ENCODE data around the gene CRADD. TPM values are rescaled to one million over a fixed set of nuclear protein-coding genes. Genes with fewer than 3 reads are reported as not detected.
A peak's percentile ranks its signal among the peaks of the same experiment; 100 is the strongest.

The CRADD gene
- total RNA-seq, 1 experiment from 2014 or later: 18.3 TPM

DNA sequence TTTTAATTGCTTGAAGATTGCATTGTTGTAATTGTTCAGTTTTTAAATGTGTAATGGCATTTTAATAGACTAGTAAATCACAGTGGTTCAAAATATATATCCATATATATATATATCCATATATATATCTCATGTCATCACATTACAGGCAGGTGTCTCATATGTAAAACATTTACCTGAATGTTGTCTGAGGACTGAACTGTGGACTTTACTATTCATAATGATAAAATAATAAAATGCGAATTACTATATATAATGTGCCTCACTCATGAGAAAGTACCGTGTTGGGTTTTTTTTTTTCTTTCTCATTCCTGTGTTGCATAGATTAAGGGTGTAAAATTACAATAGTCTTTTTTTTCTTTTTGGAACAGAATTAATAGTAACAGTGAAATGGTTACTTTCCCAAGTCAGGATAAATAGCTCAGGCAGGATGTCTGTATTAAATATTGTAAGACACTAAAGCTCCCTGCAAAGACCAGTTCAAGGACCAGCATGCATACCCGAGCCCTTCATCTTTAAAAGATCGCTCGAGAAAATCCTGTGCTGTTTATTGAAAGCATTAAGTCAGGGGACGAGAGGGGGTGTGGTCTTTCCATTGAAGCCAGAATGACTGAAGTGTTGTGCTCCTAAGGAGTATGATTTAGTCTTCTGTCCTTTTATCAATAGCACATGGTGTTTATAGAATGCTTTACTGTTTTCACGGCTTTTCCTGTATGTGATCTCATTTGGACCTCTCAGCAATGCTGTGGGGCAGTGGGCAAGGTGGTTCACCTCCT lies 173.5 kb downstream of the CRADD start:
- Histone ChIP-seq H3K79me2 (ENCODE audit: low read length) (no peaks in the 10 kb centered on the region), H3K4me3 (ENCODE audit: low read length) (no peak overlapping the region), H3K9me3 (ENCODE audit: low read length) (no peaks in the 10 kb centered on the region), H3K36me3 (ENCODE audit: insufficient read depth, low read length) (no peaks in the 10 kb centered on the region), H3K9me2 (replicated peaks; ENCODE audit: insufficient read depth, low read length) (no peaks in the 10 kb centered on the region), H3K4me1 (ENCODE audit: low read length) (peaks cover 19% of the 10 kb centered on the region), H3K9ac (ENCODE audit: low read length) (no peak overlapping the region), H3K4me2 (ENCODE audit: low read depth, low read length, poor library complexity, severe bottlenecking) (no peak overlapping the region), H2AFZ (ENCODE audit: low read length) (no peak overlapping the region), H3K27ac (ENCODE audit: low read length) (no peak overlapping the region), H3K27me3 (ENCODE audit: low read length) (no peaks in the 10 kb centered on the region), H4K20me1 (ENCODE audit: insufficient read depth, low read depth, low read length) (no peaks in the 10 kb centered on the region)
- no peak for DNase-seq

DNA sequence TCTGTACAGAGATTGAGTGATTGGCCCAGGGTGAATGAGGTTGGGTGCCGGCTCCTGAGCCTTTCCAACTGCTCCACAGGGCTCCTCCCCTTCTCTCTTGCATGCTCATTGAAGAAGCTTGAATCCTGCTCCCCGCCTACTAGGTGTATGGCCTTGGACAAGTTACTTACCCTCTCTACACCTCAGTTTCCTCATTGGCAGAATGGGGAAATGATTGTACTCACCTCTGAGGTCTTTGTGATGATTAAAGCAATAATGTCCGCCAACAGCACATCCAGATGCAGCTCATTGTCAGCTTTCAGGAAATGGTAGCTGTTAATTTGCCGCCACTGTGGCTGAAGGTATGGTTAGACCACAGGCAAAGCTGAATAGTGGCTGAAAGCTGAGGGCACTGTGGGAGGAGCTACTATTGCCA lies 174.1 kb downstream of the CRADD start:
- Histone ChIP-seq H3K27ac (ENCODE audit: low read length) (no peak overlapping the region), H3K9ac (ENCODE audit: low read length) (no peak overlapping the region), H3K4me3 (ENCODE audit: low read length) (no peak overlapping the region), H3K79me2 (ENCODE audit: low read length) (no peaks in the 10 kb centered on the region), H4K20me1 (ENCODE audit: insufficient read depth, low read depth, low read length) (no peaks in the 10 kb centered on the region), H2AFZ (ENCODE audit: low read length) (no peak overlapping the region), H3K4me1 (ENCODE audit: low read length) (peaks cover 21% of the 10 kb centered on the region), H3K9me2 (replicated peaks; ENCODE audit: insufficient read depth, low read length) (no peaks in the 10 kb centered on the region), H3K36me3 (ENCODE audit: insufficient read depth, low read length) (no peaks in the 10 kb centered on the region), H3K9me3 (ENCODE audit: low read length) (no peaks in the 10 kb centered on the region), H3K27me3 (ENCODE audit: low read length) (no peaks in the 10 kb centered on the region), H3K4me2 (ENCODE audit: low read depth, low read length, poor library complexity, severe bottlenecking) (no peak overlapping the region)
- DNase-seq: no peak

DNA sequence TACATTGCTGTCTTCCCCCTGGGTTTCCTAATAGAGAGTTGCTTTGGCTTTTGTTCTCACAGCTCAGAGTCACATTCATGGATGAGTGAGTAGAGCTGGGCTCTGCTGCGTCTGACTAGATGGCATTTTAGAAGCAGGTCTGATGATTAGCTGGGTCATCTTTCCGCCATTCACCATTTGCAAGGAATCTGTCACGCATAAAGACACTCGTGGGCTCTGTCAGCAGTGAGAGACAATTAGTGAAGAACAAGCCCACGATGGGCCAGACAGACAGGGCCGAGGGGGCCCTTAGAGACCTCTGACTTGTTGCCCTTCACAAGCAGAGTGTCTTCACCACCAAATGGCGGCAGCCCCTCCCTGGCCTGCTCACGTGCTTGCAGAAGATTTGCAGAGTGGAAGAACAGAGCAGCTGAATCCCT lies 175.0 kb downstream of the CRADD start:
- Histone ChIP-seq H3K36me3 (ENCODE audit: insufficient read depth, low read length) (no peaks in the 10 kb centered on the region), H3K9ac (ENCODE audit: low read length) (no peak overlapping the region), H3K27me3 (ENCODE audit: low read length) (no peaks in the 10 kb centered on the region), H3K27ac (ENCODE audit: low read length) (no peak overlapping the region), H3K4me1 (ENCODE audit: low read length) (peaks cover 30% of the 10 kb centered on the region), H3K79me2 (ENCODE audit: low read length) (no peaks in the 10 kb centered on the region), H3K9me3 (ENCODE audit: low read length) (no peaks in the 10 kb centered on the region), H2AFZ (ENCODE audit: low read length) (no peak overlapping the region), H4K20me1 (ENCODE audit: insufficient read depth, low read depth, low read length) (no peaks in the 10 kb centered on the region), H3K4me2 (ENCODE audit: low read depth, low read length, poor library complexity, severe bottlenecking) (no peak overlapping the region), H3K4me3 (ENCODE audit: low read length) (no peak overlapping the region), H3K9me2 (replicated peaks; ENCODE audit: insufficient read depth, low read length) (no peaks in the 10 kb centered on the region)
- DNase-seq: no peak

DNA sequence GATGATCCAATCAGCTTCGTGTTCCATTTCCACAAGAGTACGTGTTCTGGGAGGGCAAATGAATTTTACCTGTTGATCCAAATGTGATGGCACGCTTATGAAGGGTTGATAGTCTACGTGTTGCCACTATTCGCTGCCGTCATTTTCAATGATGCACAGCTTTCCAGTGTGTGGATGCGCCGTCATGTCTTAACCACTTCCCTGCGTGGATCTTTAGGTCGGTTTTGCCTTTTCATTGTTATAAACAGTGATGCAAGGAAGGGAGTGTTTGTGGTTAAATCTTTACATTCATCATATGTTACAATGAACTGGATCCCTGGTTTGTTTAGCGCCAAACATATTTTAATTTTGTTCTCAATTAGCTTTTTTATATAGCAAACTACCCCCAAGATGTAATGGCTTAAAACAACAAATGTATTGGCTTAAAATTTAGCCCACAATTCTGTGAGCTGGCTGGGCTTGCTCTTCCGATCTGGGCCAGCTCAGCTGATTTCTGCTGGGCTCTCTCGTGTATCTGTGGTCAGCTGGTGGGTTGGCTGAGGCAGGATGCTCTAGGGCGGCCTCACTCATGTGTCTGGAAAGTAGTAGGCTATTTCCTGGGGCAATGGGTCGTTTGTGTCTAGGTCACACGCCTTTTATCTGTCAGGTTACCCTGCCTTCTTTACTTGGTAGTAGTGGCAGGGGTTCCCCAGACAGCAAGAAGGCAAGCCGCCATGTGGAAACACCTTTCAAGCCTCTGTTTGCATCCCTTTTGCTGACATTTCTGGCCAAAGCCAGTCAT lies 176.7 kb downstream of the CRADD start:
- H3K9me3 ChIP-seq (ENCODE audit: low read length): no peaks in the 10 kb centered on the region
- H3K27ac ChIP-seq (ENCODE audit: low read length): no peak overlapping the region
- no peaks in the 10 kb centered on the region for H3K79me2 ChIP-seq (ENCODE audit: low read length)
- peaks cover 21% of the 10 kb centered on the region for H3K4me1 ChIP-seq (ENCODE audit: low read length)
- H2AFZ ChIP-seq (ENCODE audit: low read length): no peak overlapping the region
- no peaks in the 10 kb centered on the region for H4K20me1 ChIP-seq (ENCODE audit: insufficient read depth, low read depth, low read length)
- H3K9ac ChIP-seq (ENCODE audit: low read length): no peak overlapping the region
- H3K27me3 ChIP-seq (ENCODE audit: low read length): no peaks in the 10 kb centered on the region
- no peak for DNase-seq
- H3K4me2 ChIP-seq (ENCODE audit: low read depth, low read length, poor library complexity, severe bottlenecking): no peak overlapping the region
- no peaks in the 10 kb centered on the region for H3K9me2 ChIP-seq (replicated peaks; ENCODE audit: insufficient read depth, low read length)
- no peak overlapping the region for H3K4me3 ChIP-seq (ENCODE audit: low read length)
- no peaks in the 10 kb centered on the region for H3K36me3 ChIP-seq (ENCODE audit: insufficient read depth, low read length)

DNA sequence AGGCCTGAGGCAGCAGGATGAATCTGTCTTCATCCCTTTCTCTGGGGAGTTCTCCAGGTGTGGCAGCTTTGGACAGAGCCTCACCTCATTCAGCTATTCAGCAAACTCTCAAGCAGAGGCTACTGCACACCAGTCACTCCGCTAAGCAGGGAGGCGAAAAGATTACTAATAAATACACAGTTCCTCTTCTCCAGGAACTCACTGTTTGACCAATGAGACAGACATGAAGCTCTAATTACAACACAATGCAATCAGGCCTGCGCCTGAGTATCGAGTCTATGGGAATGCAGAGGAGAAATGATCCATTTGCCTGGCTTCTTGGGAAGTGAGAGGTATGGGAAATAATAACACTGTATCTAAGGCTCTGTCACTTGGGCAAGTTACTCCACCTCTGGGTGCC lies 178.1 kb downstream of the CRADD start:
- no peak overlapping the region for H3K4me3 ChIP-seq (ENCODE audit: low read length)
- DNase-seq: no peak

DNA sequence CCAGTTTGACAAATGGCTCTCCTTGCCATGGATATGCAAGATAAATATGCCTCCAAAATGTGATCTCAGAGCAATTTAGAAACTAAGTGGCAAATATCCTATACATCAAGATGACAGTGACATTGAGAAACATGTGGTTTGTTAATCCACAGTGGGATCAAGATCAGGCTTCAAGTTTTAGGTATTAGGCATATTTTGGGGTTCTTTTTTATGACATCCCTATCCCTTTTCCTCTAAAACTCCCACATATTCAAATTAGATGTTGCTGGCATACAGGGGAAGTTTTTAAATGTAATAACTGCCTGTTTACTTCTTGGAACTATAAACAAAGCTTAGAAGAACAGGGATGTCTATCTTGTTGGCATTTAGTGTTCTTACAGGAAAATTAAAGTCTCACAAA lies 179.4 kb downstream of the CRADD start:
- Histone ChIP-seq H3K4me1 (ENCODE audit: low read length) (peaks cover 18% of the 10 kb centered on the region), H3K79me2 (ENCODE audit: low read length) (no peaks in the 10 kb centered on the region), H4K20me1 (ENCODE audit: insufficient read depth, low read depth, low read length) (no peaks in the 10 kb centered on the region), H2AFZ (ENCODE audit: low read length) (no peak overlapping the region), H3K4me3 (ENCODE audit: low read length) (no peak overlapping the region), H3K27ac (ENCODE audit: low read length) (no peak overlapping the region), H3K4me2 (ENCODE audit: low read depth, low read length, poor library complexity, severe bottlenecking) (peak overlapping the region; percentile 20), H3K9me3 (ENCODE audit: low read length) (no peaks in the 10 kb centered on the region), H3K27me3 (ENCODE audit: low read length) (no peaks in the 10 kb centered on the region), H3K9ac (ENCODE audit: low read length) (no peak overlapping the region), H3K36me3 (ENCODE audit: insufficient read depth, low read length) (no peaks in the 10 kb centered on the region), H3K9me2 (replicated peaks; ENCODE audit: insufficient read depth, low read length) (no peaks in the 10 kb centered on the region)
- no peak for DNase-seq

More for the DNA sequence above, 178.1 kb downstream of the CRADD start:
- H3K79me2 ChIP-seq (ENCODE audit: low read length): no peaks in the 10 kb centered on the region
- no peak overlapping the region for H2AFZ ChIP-seq (ENCODE audit: low read length)
- no peaks in the 10 kb centered on the region for H4K20me1 ChIP-seq (ENCODE audit: insufficient read depth, low read depth, low read length)
- no peaks in the 10 kb centered on the region for H3K27me3 ChIP-seq (ENCODE audit: low read length)
- H3K4me2 ChIP-seq (ENCODE audit: low read depth, low read length, poor library complexity, severe bottlenecking): no peak overlapping the region
- H3K9me3 ChIP-seq (ENCODE audit: low read length): no peaks in the 10 kb centered on the region
- H3K9me2 ChIP-seq (replicated peaks; ENCODE audit: insufficient read depth, low read length): no peaks in the 10 kb centered on the region
- no peaks in the 10 kb centered on the region for H3K36me3 ChIP-seq (ENCODE audit: insufficient read depth, low read length)
- no peak overlapping the region for H3K9ac ChIP-seq (ENCODE audit: low read length)
- H3K4me1 ChIP-seq (ENCODE audit: low read length): peaks cover 18% of the 10 kb centered on the region
- H3K27ac ChIP-seq (ENCODE audit: low read length): no peak overlapping the region

DNA sequence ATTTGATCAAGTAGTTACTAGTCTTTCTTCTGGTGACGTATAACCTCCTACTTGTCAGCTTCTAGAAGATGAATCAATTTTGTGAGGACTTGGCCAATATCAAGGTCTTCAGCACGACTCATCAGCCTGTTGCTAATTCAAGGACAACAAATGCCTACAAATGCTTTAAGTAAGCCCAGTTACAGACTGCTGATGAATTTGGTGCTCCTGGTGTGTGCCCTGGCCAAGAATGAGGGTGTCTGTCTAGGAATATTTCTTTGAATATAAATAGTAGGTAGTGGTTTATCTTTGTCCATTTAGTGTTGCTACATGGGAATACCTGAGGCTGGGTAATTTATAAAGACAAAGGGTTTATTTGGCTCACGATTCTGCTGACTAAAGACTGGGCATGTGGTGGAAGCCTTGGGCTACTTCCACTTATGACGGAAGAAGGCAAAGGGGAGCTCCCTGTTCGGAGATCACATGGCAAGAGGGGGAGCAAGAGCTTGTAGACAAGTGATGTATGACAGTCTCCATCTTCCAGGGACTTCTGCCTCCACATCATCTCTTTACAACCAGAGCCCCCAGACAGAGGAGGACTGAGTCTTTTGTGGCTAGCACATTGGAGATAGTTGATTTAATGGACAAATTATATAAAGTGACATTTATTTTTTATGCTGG lies 180.2 kb downstream of the CRADD start:
- H3K4me1 ChIP-seq (ENCODE audit: low read length): peaks cover 18% of the 10 kb centered on the region
- no peaks in the 10 kb centered on the region for H3K9me3 ChIP-seq (ENCODE audit: low read length)
- no peak overlapping the region for H3K4me3 ChIP-seq (ENCODE audit: low read length)
- no peaks in the 10 kb centered on the region for H3K79me2 ChIP-seq (ENCODE audit: low read length)
- H3K9me2 ChIP-seq (replicated peaks; ENCODE audit: insufficient read depth, low read length): no peaks in the 10 kb centered on the region
- no peak overlapping the region for H3K27ac ChIP-seq (ENCODE audit: low read length)
- no peaks in the 10 kb centered on the region for H4K20me1 ChIP-seq (ENCODE audit: insufficient read depth, low read depth, low read length)
- H2AFZ ChIP-seq (ENCODE audit: low read length): no peak overlapping the region
- no peak overlapping the region for H3K9ac ChIP-seq (ENCODE audit: low read length)
- no peak overlapping the region for H3K4me2 ChIP-seq (ENCODE audit: low read depth, low read length, poor library complexity, severe bottlenecking)
- H3K27me3 ChIP-seq (ENCODE audit: low read length): no peaks in the 10 kb centered on the region
- DNase-seq: no peak
- H3K36me3 ChIP-seq (ENCODE audit: insufficient read depth, low read length): no peaks in the 10 kb centered on the region

DNA sequence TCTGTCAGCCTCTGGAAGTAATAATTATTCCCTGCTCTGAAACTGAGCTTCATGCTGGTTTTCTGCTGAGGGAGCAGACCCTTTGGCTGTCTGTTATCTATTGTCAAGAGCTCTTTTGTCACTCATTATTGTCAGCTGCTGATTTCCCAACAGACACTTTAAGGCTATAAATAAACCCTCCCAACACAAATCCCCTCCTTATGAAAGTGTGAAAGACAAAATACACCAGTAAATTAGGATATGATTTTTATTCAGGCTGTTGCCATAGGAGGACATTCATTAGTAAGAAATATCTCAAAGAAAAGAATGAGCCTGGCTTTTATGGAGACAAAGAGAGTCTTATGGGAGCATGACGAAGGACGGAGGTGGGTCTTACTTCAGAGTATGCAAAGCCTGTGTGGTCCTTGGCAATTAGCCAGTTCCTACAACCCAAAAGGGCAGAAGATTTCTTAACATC lies 180.8 kb downstream of the CRADD start:
- no peak for DNase-seq
- Histone ChIP-seq H3K9me3 (ENCODE audit: low read length) (no peaks in the 10 kb centered on the region), H3K79me2 (ENCODE audit: low read length) (no peaks in the 10 kb centered on the region), H3K4me1 (ENCODE audit: low read length) (peaks cover 18% of the 10 kb centered on the region), H3K9me2 (replicated peaks; ENCODE audit: insufficient read depth, low read length) (no peaks in the 10 kb centered on the region), H3K4me2 (ENCODE audit: low read depth, low read length, poor library complexity, severe bottlenecking) (no peak overlapping the region), H3K4me3 (ENCODE audit: low read length) (no peak overlapping the region), H3K27me3 (ENCODE audit: low read length) (no peaks in the 10 kb centered on the region), H4K20me1 (ENCODE audit: insufficient read depth, low read depth, low read length) (no peaks in the 10 kb centered on the region), H3K36me3 (ENCODE audit: insufficient read depth, low read length) (no peaks in the 10 kb centered on the region), H2AFZ (ENCODE audit: low read length) (no peak overlapping the region), H3K27ac (ENCODE audit: low read length) (no peak overlapping the region), H3K9ac (ENCODE audit: low read length) (no peak overlapping the region)

All from Karpas-422 (cell line).